Activated CD4-positive, alpha-beta T cell treated with anti-CD3 and anti-CD28 coated beads for 1 hour (primary cell): ENCODE results near the gene ACTMAP.

Experiments
- DNase-seq: peaks from one replicate; pipeline ENCODE4 v3.0.0-alpha.2; 2020

Gene ACTMAP

GRCh38 chr19:40692212-40692551 is 58.1 kb downstream of the ACTMAP start:
- DNase-seq: no peak

DNA sequence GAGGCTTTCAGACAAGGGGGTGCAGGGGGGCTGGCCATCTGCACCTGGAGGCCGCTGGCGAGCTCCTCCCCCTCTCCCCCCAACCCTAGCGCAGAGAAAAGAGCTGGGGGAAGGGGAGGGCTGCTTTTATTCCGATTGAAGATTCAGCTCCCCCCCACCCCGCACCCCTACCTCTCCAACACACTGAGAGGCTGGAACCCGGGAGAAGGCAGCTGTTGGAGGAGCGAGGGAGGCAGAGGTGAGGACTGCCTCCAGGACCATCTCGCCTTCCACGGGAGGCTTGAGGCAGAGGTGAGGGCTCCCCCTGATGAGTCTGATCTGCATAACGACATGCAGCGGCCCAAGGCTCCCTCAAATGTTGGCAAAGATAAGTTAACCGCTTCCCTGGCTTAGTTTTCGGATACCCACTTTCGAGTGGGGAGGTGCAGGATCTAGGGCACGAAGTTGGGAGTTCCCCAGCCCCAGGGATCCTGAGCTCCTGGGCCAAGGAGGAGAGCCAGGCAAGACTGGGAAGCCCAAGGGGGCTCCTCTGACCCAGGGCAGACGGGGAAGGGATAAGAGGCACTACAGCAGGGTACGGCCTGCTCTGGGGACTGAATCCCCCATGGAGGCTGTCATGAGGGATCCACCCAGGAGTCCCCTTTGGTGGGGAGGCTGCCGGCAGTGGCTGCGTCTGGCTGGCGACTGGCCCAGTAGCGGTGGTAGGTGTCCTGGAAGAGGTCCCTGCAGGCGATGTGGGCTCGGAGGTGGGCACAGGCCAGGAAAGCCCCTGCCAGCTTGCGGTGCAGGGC is 58.7 kb downstream of the ACTMAP start:
- DNase-seq: no peak
